Muscle of leg (tissue), 16 donors: ENCODE measurements around the gene MMD2. TPM values are rescaled to one million over a fixed set of nuclear protein-coding genes. Genes with fewer than 3 reads are reported as not detected.
A peak's percentile ranks its signal among the peaks of the same experiment; 100 is the strongest.

Source experiments
- DNase-seq: peaks from one replicate; pipeline ENCODE4 v3.0.0; 2013
- H3K27ac ChIP-seq: one replicate; pipeline ENCODE4 v1.5.1; 2013; ENCODE audit warnings: mild to moderate bottlenecking, low read length, control low read depth
- H3K27me3 ChIP-seq: one replicate; pipeline ENCODE4 v1.6.1; 2013; ENCODE audit warnings: low read length; ENCODE audit not compliant: control insufficient read depth, insufficient read depth
- H3K36me3 ChIP-seq: one replicate; pipeline ENCODE4 v1.6.1; 2013; ENCODE audit warnings: low read length; ENCODE audit not compliant: control insufficient read depth, insufficient read depth
- H3K4me1 ChIP-seq: one replicate; pipeline ENCODE4 v1.6.1; 2013; ENCODE audit warnings: low read length; ENCODE audit not compliant: control insufficient read depth, insufficient read depth
- H3K4me3 ChIP-seq: one replicate; pipeline ENCODE4 v1.5.1; 2013; ENCODE audit warnings: low read length, control low read depth
- H3K9me3 ChIP-seq: replicated peaks from 2 replicates; pipeline ENCODE4 v1.6.1; 2013; ENCODE audit warnings: low read depth, low read length; ENCODE audit not compliant: control insufficient read depth
- WGBS: methylation state at CpG from one replicate; pipeline ENCODE4 v1.1.5; 2013; ENCODE audit warnings: missing lambda C conversion rate; ENCODE audit not compliant: insufficient coverage; 5-methylcytosine and 5-hydroxymethylcytosine counted together
- long read RNA-seq, 11 donors: transcript quantifications; one replicate each; lab custom pipeline, GENCODE V29; 2026
- polyA plus RNA-seq, 8 donors: library from polyadenylated mRNA; unstranded; fragments of 120-200 nt; gene quantifications; one replicate each; pipeline versions ENCODE4 v1.2.1 to v1.2.3, GENCODE V29; 2013; ENCODE audit warnings: inconsistent platforms in 1 of 8, low replicate concordance in 1 of 8; ENCODE audit not compliant: insufficient read length in 8 of 8, insufficient read depth in 1 of 8
- total RNA-seq: library from RNA; stranded (reverse); fragments of 120-200 nt; gene quantifications from one replicate; pipeline ENCODE4 v1.2.4, GENCODE V29; 2013

MMD2 gene, protein sequence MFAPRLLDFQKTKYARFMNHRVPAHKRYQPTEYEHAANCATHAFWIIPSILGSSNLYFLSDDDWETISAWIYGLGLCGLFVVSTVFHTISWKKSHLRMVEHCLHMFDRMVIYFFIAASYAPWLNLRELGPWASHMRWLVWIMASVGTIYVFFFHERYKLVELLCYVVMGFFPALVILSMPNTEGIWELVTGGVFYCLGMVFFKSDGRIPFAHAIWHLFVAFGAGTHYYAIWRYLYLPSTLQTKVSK
- total RNA-seq: not detected
- polyA plus RNA-seq: under 1 TPM in 5 of 8 donors, not detected in 3; 0.05 to 0.77 (median 0.07) TPM
- long read RNA-seq, donor 1: 0 reads
- long read RNA-seq, donor 2: 0 reads
- long read RNA-seq, donor 3: 0 reads
- long read RNA-seq, donor 4: 0 reads
- long read RNA-seq, donor 5: 0 reads
- long read RNA-seq, donor 6: 0 reads
- long read RNA-seq, donor 7: 0 reads
- long read RNA-seq, donor 8: 0 reads
- long read RNA-seq, donor 9: 0 reads
- long read RNA-seq, donor 10: 0 reads
- long read RNA-seq, donor 11: 0 reads

DNA sequence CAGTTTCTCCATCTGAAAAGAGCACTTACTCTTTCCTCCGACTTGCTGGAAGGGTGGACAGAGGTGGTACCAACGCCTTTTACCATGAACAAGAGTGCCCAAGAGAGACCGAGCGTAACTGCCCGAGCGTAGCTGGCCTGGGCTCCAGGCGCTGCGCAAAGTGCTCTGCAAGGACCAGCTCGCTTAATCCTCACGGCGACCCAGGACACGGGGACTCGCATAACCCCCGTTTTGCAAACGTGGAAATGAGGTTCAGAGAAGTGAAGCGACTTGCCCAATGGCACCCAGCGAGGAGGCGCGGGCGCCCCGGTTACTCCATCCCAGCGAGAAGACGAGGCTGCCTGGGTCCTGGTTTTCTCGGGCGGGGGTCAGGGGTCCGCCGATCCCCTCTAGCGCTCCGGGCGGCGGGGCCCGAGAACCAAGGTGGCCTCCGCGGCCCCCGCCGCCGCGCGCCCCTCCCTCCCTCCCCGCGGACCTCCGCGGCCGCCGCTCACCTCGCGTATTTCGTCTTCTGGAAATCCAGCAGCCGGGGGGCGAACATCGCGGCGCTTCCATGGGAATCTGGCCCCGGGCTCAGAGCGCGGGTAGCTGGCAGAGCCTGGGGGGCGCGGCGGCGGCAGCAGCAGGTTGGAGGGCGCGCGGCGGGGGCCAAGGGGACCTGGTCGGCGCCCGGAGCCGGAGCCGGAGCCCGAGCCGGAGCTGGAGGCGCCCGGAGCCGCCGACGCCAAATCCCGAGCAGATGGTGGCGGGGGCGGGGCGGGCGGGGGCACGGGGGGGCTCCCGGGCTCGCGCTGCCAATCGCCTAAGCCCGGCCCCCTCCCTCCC is at the start of gene MMD2:
TSS of gene MMD2 (minus strand) at position 711 of the 825 bp plus-strand sequence. CDS start at position 541, 170 bp downstream.
- H3K4me3 ChIP-seq: no peak within 1 kb of the TSS
- WGBS: under 1% methylated on average over 46 of the region's 87 CpGs
- peak; percentile 11 for DNase-seq
- H3K27ac ChIP-seq: no peak within 1 kb of the TSS
- H3K4me1 ChIP-seq: peaks cover 4% of the 10 kb centered on the region
- peaks cover 42% of the 10 kb centered on the region for H3K27me3 ChIP-seq
- no peaks in the 10 kb centered on the region for H3K36me3 ChIP-seq
- no peaks in the 10 kb centered on the region for H3K9me3 ChIP-seq

DNA sequence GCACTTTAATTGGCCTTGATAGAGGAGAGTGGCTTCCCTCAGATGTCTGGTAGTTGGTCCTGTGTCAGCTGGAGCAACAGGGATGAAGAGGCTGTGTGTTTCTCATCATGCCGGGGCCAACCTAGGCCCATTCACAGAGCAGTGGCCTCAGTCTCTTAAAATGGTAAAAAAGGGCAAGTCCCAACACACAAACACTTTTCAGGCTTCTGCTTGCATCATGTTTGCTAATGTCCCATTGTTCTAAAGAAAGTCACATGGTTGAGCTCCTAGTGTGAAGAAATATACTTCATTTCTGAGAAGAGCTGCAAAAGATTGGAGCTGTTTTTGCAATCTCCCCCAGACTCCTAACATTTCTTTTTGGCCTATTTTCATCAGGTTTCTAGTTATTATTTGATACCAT is 46.1 kb upstream of the MMD2 start:
- no peaks in the 10 kb centered on the region for H3K4me1 ChIP-seq
- no peak overlapping the region for H3K4me3 ChIP-seq
- H3K27me3 ChIP-seq: no peaks in the 10 kb centered on the region
- no peak for DNase-seq
- peaks cover 4% of the 10 kb centered on the region for H3K9me3 ChIP-seq
- H3K36me3 ChIP-seq: peaks cover 6% of the 10 kb centered on the region
- H3K27ac ChIP-seq: no peak overlapping the region
- no CpG with 5 or more reads among the region's 1 CpG for WGBS

DNA sequence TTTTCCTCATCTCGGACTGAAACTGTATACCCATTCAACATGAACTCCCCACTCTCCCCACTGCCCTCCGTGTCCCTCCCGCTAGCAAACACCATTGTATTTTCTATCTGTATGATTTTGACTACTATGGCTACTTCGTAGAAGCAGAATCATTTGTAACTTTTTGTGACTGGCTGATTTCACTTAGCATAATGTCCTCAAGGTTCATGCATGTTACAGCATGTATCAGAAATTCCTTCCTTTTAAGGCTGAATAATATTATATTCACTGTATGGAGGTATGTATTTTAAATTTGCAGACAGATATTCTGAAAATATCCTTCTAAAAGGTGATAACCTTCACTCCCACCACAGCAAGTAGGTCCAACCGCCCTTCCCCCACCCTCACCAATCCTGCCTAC is 42.9 kb upstream of the MMD2 start:
- Histone ChIP-seq H3K4me3 (no peak overlapping the region), H3K4me1 (no peaks in the 10 kb centered on the region), H3K27me3 (no peaks in the 10 kb centered on the region), H3K27ac (no peak overlapping the region), H3K9me3 (no peaks in the 10 kb centered on the region), H3K36me3 (peaks cover 21% of the 10 kb centered on the region)
- no peak for DNase-seq
- WGBS: no CpG with 5 or more reads among the region's 5 CpGs

DNA sequence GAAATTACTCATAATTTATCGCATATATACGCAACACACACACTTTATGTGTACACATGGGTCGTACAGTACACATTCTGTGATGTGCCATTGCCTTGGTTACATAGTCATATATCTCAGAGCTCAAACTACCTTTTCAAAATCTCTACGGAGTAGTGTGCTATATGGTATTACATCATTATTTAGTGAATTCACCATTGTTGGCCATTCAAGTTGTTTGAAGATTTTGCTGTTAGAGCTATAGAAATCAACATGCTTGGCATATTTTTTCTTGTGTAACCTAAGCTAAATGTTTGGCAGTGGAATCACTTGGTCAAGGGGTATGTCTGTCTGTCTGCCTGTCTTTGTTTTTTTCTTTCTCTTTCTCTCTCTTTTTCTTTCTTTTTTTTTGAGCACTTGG is 42.0 kb upstream of the MMD2 start:
- no peaks in the 10 kb centered on the region for H3K4me1 ChIP-seq
- H3K4me3 ChIP-seq: no peak overlapping the region
- no CpG with 5 or more reads among the region's 4 CpGs for WGBS
- no peak overlapping the region for H3K27ac ChIP-seq
- no peaks in the 10 kb centered on the region for H3K9me3 ChIP-seq
- H3K27me3 ChIP-seq: no peaks in the 10 kb centered on the region
- peaks cover 30% of the 10 kb centered on the region for H3K36me3 ChIP-seq
- no peak for DNase-seq

DNA sequence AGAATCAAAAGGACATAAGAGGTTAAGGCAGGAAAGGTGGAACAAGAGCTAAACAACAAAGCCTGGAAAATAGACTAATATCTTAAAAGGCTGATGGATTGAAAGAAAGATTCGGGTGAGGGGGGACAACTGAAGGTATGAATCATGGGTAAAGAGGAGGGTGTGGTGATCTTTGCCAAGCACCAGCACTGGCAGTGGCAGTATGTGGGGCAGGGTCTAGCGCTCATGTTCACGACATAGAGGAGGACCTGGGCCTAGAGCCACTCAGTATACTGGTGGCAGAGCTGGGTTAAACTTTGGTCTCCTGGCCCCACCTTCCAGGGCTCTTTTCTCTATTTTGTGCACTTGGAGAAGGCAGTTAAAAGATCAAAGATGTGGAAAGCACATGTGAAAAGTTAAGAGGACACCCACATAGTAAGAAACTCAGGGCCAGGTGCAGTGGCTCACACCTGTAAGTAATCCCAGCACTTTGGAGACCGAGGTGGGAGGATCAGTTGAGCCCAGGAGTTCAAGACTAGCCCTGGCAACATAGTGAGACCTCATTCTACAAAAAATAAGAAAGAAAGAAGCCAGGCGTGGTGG is 40.5 kb upstream of the MMD2 start:
- Histone ChIP-seq H3K27ac (no peak overlapping the region), H3K36me3 (peaks cover 45% of the 10 kb centered on the region), H3K9me3 (no peaks in the 10 kb centered on the region), H3K4me1 (no peaks in the 10 kb centered on the region), H3K4me3 (no peak overlapping the region), H3K27me3 (no peaks in the 10 kb centered on the region)
- DNase-seq: no peak
- 83% methylated on average over 4 of the region's 5 CpGs for WGBS

DNA sequence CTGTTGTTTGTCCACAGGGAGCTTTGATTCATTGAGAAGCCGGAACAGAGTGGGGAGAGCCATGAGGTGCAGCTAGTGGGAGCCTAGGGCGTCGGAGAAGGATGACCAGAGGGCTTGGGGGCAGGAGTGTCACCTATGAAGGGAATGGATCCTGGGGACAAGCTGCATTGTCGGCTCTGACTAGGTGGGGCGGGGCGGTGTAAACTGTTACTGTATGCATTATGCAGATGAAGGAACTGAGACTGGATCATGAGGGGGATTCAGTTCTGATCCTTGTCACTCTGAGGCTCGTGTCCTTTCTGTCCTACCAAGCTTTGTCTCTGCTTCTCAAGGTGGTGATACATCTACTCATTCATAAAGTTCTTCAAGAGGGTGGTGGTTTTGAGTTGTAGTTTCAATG is 39.9 kb upstream of the MMD2 start:
- Histone ChIP-seq H3K27ac (no peak overlapping the region), H3K36me3 (peaks cover 50% of the 10 kb centered on the region), H3K4me3 (no peak overlapping the region), H3K27me3 (no peaks in the 10 kb centered on the region), H3K4me1 (no peaks in the 10 kb centered on the region), H3K9me3 (no peaks in the 10 kb centered on the region)
- DNase-seq: no peak
- 94% methylated on average over 6 of the region's 7 CpGs for WGBS

DNA sequence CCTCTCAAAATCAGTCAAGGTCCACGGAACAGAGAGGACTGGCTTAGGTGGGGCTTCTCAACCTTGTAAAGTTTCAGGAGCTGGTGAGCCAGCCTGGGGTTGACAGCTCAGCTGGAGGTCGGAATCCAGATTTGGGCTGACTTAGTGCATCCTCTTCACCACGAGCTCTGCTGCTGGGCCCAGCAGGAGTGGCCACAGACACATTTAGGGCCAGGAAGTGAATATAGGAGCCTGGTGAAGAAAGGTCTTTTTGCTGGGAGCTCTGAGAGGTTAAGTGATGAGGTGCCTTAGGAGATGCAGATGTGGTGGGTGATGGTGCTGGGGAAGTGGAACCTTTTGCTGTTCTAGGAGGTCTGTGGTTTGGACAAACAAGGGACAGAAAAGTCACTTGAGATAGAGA is 39.3 kb upstream of the MMD2 start:
- no peaks in the 10 kb centered on the region for H3K27me3 ChIP-seq
- no peak for DNase-seq
- 91% methylated on average over 3 of the region's 3 CpGs for WGBS
- H3K4me3 ChIP-seq: no peak overlapping the region
- H3K9me3 ChIP-seq: no peaks in the 10 kb centered on the region
- H3K36me3 ChIP-seq: peaks cover 56% of the 10 kb centered on the region
- no peak overlapping the region for H3K27ac ChIP-seq
- H3K4me1 ChIP-seq: no peaks in the 10 kb centered on the region

DNA sequence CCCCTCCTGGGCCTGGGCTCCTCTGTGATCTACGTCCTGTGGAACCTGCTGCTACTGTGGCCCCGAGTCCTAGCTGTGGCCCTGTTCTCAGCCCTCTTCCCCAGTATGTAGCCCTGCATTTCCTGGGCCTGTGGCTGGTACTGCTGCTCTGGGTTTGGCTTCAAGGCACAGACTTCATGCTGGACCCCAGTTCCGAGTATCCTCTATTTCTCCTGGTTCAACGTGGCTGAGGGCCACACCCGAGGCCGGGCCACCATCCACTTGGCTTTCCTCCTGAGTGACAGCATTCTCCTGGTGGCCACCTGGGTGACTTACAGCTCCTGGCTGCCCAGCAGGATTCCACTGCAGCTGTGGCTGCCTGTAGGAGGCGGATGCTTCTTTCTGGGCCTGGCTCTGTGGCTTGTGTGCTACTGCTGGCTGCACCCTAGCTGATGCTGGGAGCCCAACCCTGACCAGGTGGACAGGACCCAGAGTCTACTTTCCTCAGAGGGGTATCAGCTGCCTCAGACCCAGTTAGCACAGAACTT is 37.8 kb upstream of the MMD2 start:
- Histone ChIP-seq H3K36me3 (peaks cover 70% of the 10 kb centered on the region), H3K4me3 (no peak overlapping the region)

DNA sequence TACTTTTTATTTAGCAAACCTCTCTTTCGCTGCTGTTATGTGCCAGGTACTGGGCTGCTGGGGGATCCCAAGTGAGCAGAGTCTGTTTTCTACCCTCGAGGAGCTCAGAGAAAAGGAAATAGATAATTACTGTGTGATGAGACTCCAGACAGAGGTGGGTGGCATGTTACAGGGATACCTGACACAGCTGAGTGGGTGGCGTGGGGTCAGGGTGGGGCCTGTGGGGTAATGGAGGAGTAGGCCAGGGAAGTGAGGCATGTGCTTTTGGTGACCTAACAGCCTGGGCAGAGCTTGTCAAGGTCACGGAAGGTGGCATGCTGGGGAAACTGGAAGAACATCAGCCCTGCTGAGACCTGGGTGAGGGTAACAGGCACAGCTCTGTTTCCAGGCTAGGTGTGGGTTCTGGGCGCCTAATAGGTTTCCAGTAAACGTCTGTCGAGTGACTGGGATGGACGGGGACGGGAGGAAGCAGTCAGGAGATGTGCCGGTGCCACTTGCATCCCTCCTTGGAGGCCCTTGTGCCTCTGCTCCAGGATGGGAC is 36.5 kb upstream of the MMD2 start:
- H3K27me3 ChIP-seq: no peaks in the 10 kb centered on the region
- H3K36me3 ChIP-seq: peaks cover 75% of the 10 kb centered on the region
- H3K27ac ChIP-seq: no peak overlapping the region
- no peak for DNase-seq
- H3K4me1 ChIP-seq: no peaks in the 10 kb centered on the region
- WGBS: 84% methylated on average over 9 of the region's 10 CpGs
- H3K9me3 ChIP-seq: no peaks in the 10 kb centered on the region
- H3K4me3 ChIP-seq: no peak overlapping the region

More for the DNA sequence above, 37.8 kb upstream of the MMD2 start:
- no peak for DNase-seq
- no peaks in the 10 kb centered on the region for H3K9me3 ChIP-seq
- 91% methylated on average over 7 of the region's 7 CpGs for WGBS
- no peaks in the 10 kb centered on the region for H3K4me1 ChIP-seq
- H3K27me3 ChIP-seq: no peaks in the 10 kb centered on the region
- no peak overlapping the region for H3K27ac ChIP-seq
